IPS-20b (cell line): Measurements from ENCODE around the gene ULK4.
"Not testable (repeated sequence)": the region's sequence is repeated elsewhere in the genome, so short reads cannot be mapped to it uniquely, and the experiment has no call there.

Experiments
- H3K27ac ChIP-seq: one replicate; pipeline ENCODE4 v1.5.1; 2013; ENCODE audit warnings: low read length
- H3K27me3 ChIP-seq: 2 replicates; pipeline ENCODE4 v1.6.1; 2013; ENCODE audit warnings: mild to moderate bottlenecking, low read length, inconsistent platforms; ENCODE audit not compliant: insufficient read depth
- H3K36me3 ChIP-seq: 2 replicates; pipeline ENCODE4 v1.6.1; 2013; ENCODE audit warnings: low read depth, mild to moderate bottlenecking, inconsistent platforms, low read length, moderate library complexity; ENCODE audit not compliant: insufficient read depth
- H3K4me1 ChIP-seq: 2 replicates; pipeline ENCODE4 v1.6.1; 2013; ENCODE audit warnings: mild to moderate bottlenecking, control low read depth, inconsistent platforms, low read length, moderate library complexity; ENCODE audit not compliant: insufficient read depth
- H3K4me3 ChIP-seq: 2 replicates; pipeline ENCODE4 v1.5.1; 2013; ENCODE audit warnings: mild to moderate bottlenecking, low read length, inconsistent platforms
- H3K9ac ChIP-seq: 2 replicates; pipeline ENCODE4 v1.6.1; 2013; ENCODE audit warnings: low read depth, mild to moderate bottlenecking, inconsistent platforms, low read length, moderate library complexity
- H3K9me3 ChIP-seq: 2 replicates; pipeline ENCODE4 v1.6.1; 2013; ENCODE audit warnings: mild to moderate bottlenecking, low read depth, low read length, inconsistent platforms; ENCODE audit not compliant: insufficient read depth

The ULK4 gene

GRCh38 chr3:41302295-41302694 is 659.6 kb downstream of the ULK4 start:
- Histone ChIP-seq H3K9ac (no peak overlapping the region), H3K4me1 (0 out of 2 replicates have a peak, but pooled peaks cover 2% of the 10 kb centered on the region), H3K27ac (no peak overlapping the region), H3K9me3 (no peaks in the 10 kb centered on the region), H3K36me3 (no peaks in the 10 kb centered on the region), H3K4me3 (no peak overlapping the region), H3K27me3 (no peaks in the 10 kb centered on the region)

GRCh38 chr3:41301548-41301947 is 660.4 kb downstream of the ULK4 start:
- Histone ChIP-seq H3K27ac (no peak overlapping the region), H3K4me1 (0 out of 2 replicates have a peak, but pooled peaks cover 2% of the 10 kb centered on the region), H3K36me3 (no peaks in the 10 kb centered on the region), H3K4me3 (no peak overlapping the region), H3K27me3 (no peaks in the 10 kb centered on the region), H3K9ac (no peak overlapping the region), H3K9me3 (no peaks in the 10 kb centered on the region)

GRCh38 chr3:41299036-41299435 is 662.9 kb downstream of the ULK4 start:
- Histone ChIP-seq H3K36me3 (no peaks in the 10 kb centered on the region), H3K9ac (no peak overlapping the region), H3K27ac (no peak overlapping the region), H3K27me3 (no peaks in the 10 kb centered on the region), H3K4me1 (0 out of 2 replicates have a peak, but pooled peaks cover 2% of the 10 kb centered on the region), H3K9me3 (no peaks in the 10 kb centered on the region), H3K4me3 (no peak overlapping the region)

DNA sequence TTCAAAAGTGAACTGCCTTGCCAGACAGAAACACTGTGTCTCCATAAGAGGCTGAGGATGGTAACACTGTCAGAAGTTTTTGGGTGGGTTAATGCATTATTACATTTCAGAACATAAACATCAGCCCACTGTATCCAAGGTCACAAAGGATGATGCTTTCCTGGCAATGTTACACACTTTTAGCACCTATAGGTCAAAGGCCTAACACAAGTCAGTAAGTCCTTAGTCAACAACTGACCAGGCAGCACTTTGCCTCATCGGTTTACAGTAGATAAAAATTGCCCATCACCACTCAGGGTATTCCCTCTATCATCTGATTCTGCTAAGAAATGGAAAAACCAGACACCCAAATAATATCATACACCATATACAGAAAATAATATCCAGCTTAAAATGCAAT is 664.2 kb downstream of the ULK4 start:
- Histone ChIP-seq H3K4me1 (0 out of 2 replicates have a peak, but pooled peaks cover 2% of the 10 kb centered on the region), H3K27me3 (no peaks in the 10 kb centered on the region), H3K36me3 (no peaks in the 10 kb centered on the region), H3K27ac (no peak overlapping the region), H3K4me3 (no peak overlapping the region), H3K9me3 (no peaks in the 10 kb centered on the region), H3K9ac (no peak overlapping the region)

- H3K9me3 ChIP-seq, result no peaks in the 10 kb centered on the region
- H3K4me3 ChIP-seq, result no peak overlapping the region
- H3K27ac ChIP-seq, result no peak overlapping the region
- no peaks in the 10 kb centered on the region for H3K27me3 ChIP-seq
- H3K9ac ChIP-seq, result no peak overlapping the region
- H3K4me1 ChIP-seq, result 0 out of 2 replicates have a peak, but pooled peaks cover 2% of the 10 kb centered on the region
- no peaks in the 10 kb centered on the region for H3K36me3 ChIP-seq
Observed at GRCh38 chr3:41296556-41296955, 665.3 kb downstream of the ULK4 start.

- Histone ChIP-seq H3K9me3 (no peaks in the 10 kb centered on the region), H3K36me3 (no peaks in the 10 kb centered on the region), H3K4me1 (peaks cover 2% of the 10 kb centered on the region; the same call in 1 of the 2 replicates), H3K4me3 (no peak overlapping the region), H3K27ac (no peak overlapping the region), H3K27me3 (no peaks in the 10 kb centered on the region), H3K9ac (no peak overlapping the region)
Observed at GRCh38 chr3:41295740-41296139, 666.2 kb downstream of the ULK4 start.

- Histone ChIP-seq H3K27me3 (no peaks in the 10 kb centered on the region), H3K4me3 (no peak overlapping the region), H3K4me1 (no peaks in the 10 kb centered on the region; the same call in 1 of the 2 replicates), H3K27ac (no peak overlapping the region), H3K9me3 (no peaks in the 10 kb centered on the region), H3K36me3 (no peaks in the 10 kb centered on the region), H3K9ac (no peak overlapping the region)
Observed at GRCh38 chr3:41293169-41293681, 668.7 kb downstream of the ULK4 start.

DNA sequence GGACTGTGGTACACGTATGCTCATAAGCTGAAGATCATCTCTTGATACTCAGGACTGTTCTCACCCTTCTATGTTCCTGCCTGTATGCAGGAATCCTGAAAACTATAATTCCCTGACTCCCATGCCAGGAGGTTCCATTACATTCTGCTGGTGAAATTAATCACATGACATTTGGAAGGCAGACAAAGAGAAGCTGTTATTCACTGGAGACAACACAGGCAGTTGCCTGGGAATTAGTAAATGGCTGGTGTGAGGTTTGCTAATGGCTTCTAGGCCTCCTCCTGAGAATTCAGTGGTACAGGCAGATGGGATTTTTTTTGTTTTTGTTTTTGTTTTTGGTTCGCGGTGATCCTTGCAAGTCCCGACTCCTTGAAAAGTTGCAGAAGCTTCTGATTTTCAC is 671.2 kb downstream of the ULK4 start:
- no peaks in the 10 kb centered on the region for H3K9me3 ChIP-seq
- H3K9ac ChIP-seq, result no peak overlapping the region
- no peaks in the 10 kb centered on the region for H3K27me3 ChIP-seq
- no peak overlapping the region for H3K27ac ChIP-seq
- no peak overlapping the region for H3K4me3 ChIP-seq
- H3K4me1 ChIP-seq, result no peaks in the 10 kb centered on the region; the same call in 1 of the 2 replicates
- H3K36me3 ChIP-seq, result no peaks in the 10 kb centered on the region

DNA sequence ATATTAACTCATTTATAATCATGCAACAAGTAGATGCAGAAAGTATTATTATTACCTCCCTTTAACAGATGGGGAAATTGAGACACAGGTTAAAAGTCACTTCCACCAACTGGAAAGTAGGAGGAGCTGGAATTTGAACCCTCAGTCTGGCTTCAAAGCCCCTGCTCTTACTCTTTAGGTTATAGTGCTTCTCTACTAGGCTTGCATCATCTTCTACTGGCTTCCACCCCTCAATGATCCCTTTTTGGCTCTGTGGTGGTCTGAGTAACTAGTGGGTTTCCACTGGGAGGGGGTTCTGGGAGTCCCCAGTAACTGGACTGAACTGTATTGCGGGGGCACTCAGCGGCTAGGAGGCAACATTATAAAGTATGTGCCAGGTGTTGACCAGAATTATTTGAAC is 671.6 kb downstream of the ULK4 start:
- no peak overlapping the region for H3K9ac ChIP-seq
- H3K27ac ChIP-seq, result no peak overlapping the region
- H3K4me1 ChIP-seq, result no peaks in the 10 kb centered on the region; the same call in 1 of the 2 replicates
- no peaks in the 10 kb centered on the region for H3K36me3 ChIP-seq
- no peaks in the 10 kb centered on the region for H3K27me3 ChIP-seq
- no peak overlapping the region for H3K4me3 ChIP-seq
- H3K9me3 ChIP-seq, result no peaks in the 10 kb centered on the region

- H3K27me3 ChIP-seq, result no peaks in the 10 kb centered on the region
- no peak overlapping the region for H3K27ac ChIP-seq
- no peak overlapping the region for H3K9ac ChIP-seq
- H3K4me1 ChIP-seq, result no peaks in the 10 kb centered on the region; the same call in 1 of the 2 replicates
- no peaks in the 10 kb centered on the region for H3K36me3 ChIP-seq
- H3K4me3 ChIP-seq, result no peak overlapping the region
- no peaks in the 10 kb centered on the region for H3K9me3 ChIP-seq
Observed at GRCh38 chr3:41288785-41289184, 673.1 kb downstream of the ULK4 start.

- H3K27ac ChIP-seq, result no peak overlapping the region
- no peaks in the 10 kb centered on the region for H3K27me3 ChIP-seq
- H3K36me3 ChIP-seq, result no peaks in the 10 kb centered on the region
- H3K9me3 ChIP-seq, result no peaks in the 10 kb centered on the region
- no peak overlapping the region for H3K9ac ChIP-seq
- H3K4me1 ChIP-seq, result no peaks in the 10 kb centered on the region; the same call in 1 of the 2 replicates
- H3K4me3 ChIP-seq, result no peak overlapping the region
Observed at GRCh38 chr3:41286305-41286704, 675.6 kb downstream of the ULK4 start.

DNA sequence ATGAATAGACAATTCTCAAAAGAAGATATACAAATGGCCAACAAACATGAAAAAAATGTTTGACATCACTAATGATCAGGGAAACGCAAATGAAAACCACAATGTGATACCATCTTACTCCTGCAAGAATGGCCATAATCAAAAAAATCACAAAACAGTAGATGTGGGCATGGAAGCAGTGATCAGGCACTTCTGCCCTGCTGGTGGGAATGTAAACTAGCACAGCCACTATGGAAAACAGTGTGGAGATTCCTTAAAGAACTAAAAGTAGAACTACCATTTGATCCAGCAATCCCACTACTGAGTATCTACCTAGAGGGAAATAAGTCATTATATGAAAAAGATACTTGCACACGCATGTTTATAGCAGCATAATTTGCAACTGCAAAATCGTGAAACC is 677.0 kb downstream of the ULK4 start:
- H3K9ac ChIP-seq, H3K4me1 ChIP-seq, H3K4me3 ChIP-seq, H3K9me3 ChIP-seq, H3K27me3 ChIP-seq, H3K36me3 ChIP-seq, H3K27ac ChIP-seq: not testable (repeated sequence)
